OCI-LY1 (cell line): ENCODE results near the gene UNC13C.

Experiments
- H2AFZ ChIP-seq: fragments of 200-600 bp; sonication (generic), shearing (Covaris generic); 2 replicates; pipeline ENCODE4 v1.6.0; 2014; ENCODE audit warnings: antibody characterized with exemption, mild to moderate bottlenecking, low read length
- H3F3A ChIP-seq: fragments of 200-600 bp; sonication (generic), shearing (Covaris generic); 2 replicates; pipeline ENCODE4 v1.6.0; 2014; ENCODE audit warnings: mild to moderate bottlenecking, antibody characterized with exemption, low read length, moderate library complexity; ENCODE audit not compliant: insufficient read depth
- H3K27ac ChIP-seq: fragments of 200-600 bp; sonication (generic); 2 replicates; pipeline ENCODE4 v1.5.1; 2014; ENCODE audit warnings: low read length, mixed run types, mild to moderate bottlenecking, low read depth; ENCODE audit not compliant: poor library complexity, severe bottlenecking
- H3K27me3 ChIP-seq: fragments of 200-600 bp; sonication (generic); 2 replicates; pipeline ENCODE4 v1.6.0; 2014; ENCODE audit warnings: antibody characterized with exemption, mild to moderate bottlenecking, low read length, moderate library complexity; ENCODE audit not compliant: insufficient read depth
- H3K36me3 ChIP-seq: fragments of 200-600 bp; sonication (generic); 2 replicates; pipeline ENCODE4 v1.6.1; 2014; ENCODE audit warnings: mild to moderate bottlenecking, antibody characterized with exemption, low read length, moderate library complexity, mixed read lengths; ENCODE audit not compliant: insufficient read depth
- H3K4me1 ChIP-seq: fragments of 200-600 bp; sonication (generic); 2 replicates; pipeline ENCODE4 v1.5.1; 2014; ENCODE audit warnings: mild to moderate bottlenecking, low read length, moderate library complexity; ENCODE audit not compliant: insufficient read depth, severe bottlenecking
- H3K4me2 ChIP-seq: fragments of 200-600 bp; sonication (generic), shearing (Covaris generic); 2 replicates; pipeline ENCODE4 v1.6.1; 2014; ENCODE audit warnings: low read length
- H3K4me3 ChIP-seq: fragments of 200-600 bp; sonication (generic); 2 replicates; pipeline ENCODE4 v1.5.1; 2014; ENCODE audit warnings: low read length, low read depth, mild to moderate bottlenecking, mixed read lengths; ENCODE audit not compliant: poor library complexity, severe bottlenecking
- H3K79me2 ChIP-seq: fragments of 200-600 bp; shearing (Covaris generic); 2 replicates; pipeline ENCODE4 v1.6.1; 2016; ENCODE audit warnings: mixed run types, low read length, mixed read lengths; ENCODE audit not compliant: insufficient read depth
- H3K9ac ChIP-seq: fragments of 200-600 bp; sonication (generic), shearing (Covaris generic); 2 replicates; pipeline ENCODE4 v1.6.1; 2014; ENCODE audit warnings: mild to moderate bottlenecking, low read length, mixed read lengths
- H3K9me2 ChIP-seq: fragments of 200-600 bp; sonication (generic), shearing (Covaris generic); 2 replicates; pipeline ENCODE4 v1.6.1; 2014; ENCODE audit warnings: low read depth, mild to moderate bottlenecking, low read length, mixed read lengths
- H3K9me3 ChIP-seq: fragments of 200-600 bp; shearing (Covaris generic); 2 replicates; pipeline ENCODE4 v1.6.1; 2014; ENCODE audit warnings: low read length, mixed read lengths
- H4K20me1 ChIP-seq: fragments of 200-600 bp; sonication (generic), shearing (Covaris generic); 2 replicates; pipeline ENCODE4 v1.6.0; 2016; ENCODE audit warnings: mild to moderate bottlenecking, low read length; ENCODE audit not compliant: insufficient read depth
- CTCF ChIP-seq: fragments of 200-600 bp; sonication (generic), shearing (Covaris generic); IDR thresholded peaks from 2 replicates; pipeline ENCODE4 v1.5.1; 2017; ENCODE audit warnings: mild to moderate bottlenecking, antibody characterized with exemption, low read length, moderate library complexity, mixed read lengths
- EZH2 ChIP-seq: fragments of 200-600 bp; sonication (generic), shearing (Covaris generic); IDR thresholded peaks from 2 replicates; pipeline ENCODE4 v1.8.0; 2017; ENCODE audit warnings: borderline replicate concordance, mixed run types, mild to moderate bottlenecking, antibody characterized with exemption, low read length, moderate library complexity, mixed read lengths

Gene UNC13C

DNA sequence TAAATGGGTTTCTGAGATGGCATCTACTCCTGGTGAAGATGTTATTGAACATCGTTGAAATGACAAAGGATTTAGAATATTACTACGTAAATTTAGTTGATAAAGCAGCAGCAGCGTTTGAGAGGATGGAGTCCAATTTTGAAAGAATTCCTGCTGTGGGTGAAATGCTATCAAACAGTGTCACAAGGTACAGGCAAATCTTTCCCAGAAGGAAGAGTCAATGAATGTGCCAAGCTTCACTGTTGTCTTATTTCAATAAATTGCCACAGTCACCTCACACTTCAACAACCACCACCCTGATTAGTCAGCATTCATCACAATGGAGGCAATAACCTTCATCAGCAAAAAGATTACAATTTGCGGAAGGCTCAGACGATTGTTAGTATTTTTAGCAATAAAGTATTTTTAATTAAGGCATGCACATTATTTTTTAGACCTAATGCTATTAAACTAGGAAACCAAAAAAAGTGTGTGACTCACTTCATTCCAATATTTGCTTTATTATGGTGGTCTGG lies 142.8 kb downstream of the UNC13C start:
- no peak overlapping the region for H3K4me2 ChIP-seq

GRCh38 chr15:54127574-54127973 lies 149.3 kb downstream of the UNC13C start:
- Histone ChIP-seq H4K20me1 (no peaks in the 10 kb centered on the region), H3K79me2 (no peaks in the 10 kb centered on the region), H2AFZ (no peak overlapping the region), H3K4me3 (no peak overlapping the region), H3K4me1 (no peaks in the 10 kb centered on the region), H3K9ac (no peak overlapping the region), H3K27me3 (no peaks in the 10 kb centered on the region), H3K4me2 (no peak overlapping the region), H3K9me2 (no peaks in the 10 kb centered on the region), H3K36me3 (no peaks in the 10 kb centered on the region), H3F3A (no peaks in the 10 kb centered on the region), H3K27ac (no peak overlapping the region), H3K9me3 (no peaks in the 10 kb centered on the region)
- no peak for TF ChIP-seq CTCF

More for the DNA sequence above, 142.8 kb downstream of the UNC13C start:
- no peaks in the 10 kb centered on the region for H3K9me2 ChIP-seq
- no peak overlapping the region for H2AFZ ChIP-seq
- TF ChIP-seq CTCF: no peak
- TF ChIP-seq EZH2: no peak
- no peaks in the 10 kb centered on the region for H3K4me1 ChIP-seq
- no peaks in the 10 kb centered on the region for H3F3A ChIP-seq
- H3K9me3 ChIP-seq: no peaks in the 10 kb centered on the region
- no peaks in the 10 kb centered on the region for H3K36me3 ChIP-seq
- H3K79me2 ChIP-seq: no peaks in the 10 kb centered on the region
- no peaks in the 10 kb centered on the region for H3K27me3 ChIP-seq
- no peak overlapping the region for H3K27ac ChIP-seq
- H3K4me3 ChIP-seq: no peak overlapping the region
- H4K20me1 ChIP-seq: no peaks in the 10 kb centered on the region
- H3K9ac ChIP-seq: no peak overlapping the region

DNA sequence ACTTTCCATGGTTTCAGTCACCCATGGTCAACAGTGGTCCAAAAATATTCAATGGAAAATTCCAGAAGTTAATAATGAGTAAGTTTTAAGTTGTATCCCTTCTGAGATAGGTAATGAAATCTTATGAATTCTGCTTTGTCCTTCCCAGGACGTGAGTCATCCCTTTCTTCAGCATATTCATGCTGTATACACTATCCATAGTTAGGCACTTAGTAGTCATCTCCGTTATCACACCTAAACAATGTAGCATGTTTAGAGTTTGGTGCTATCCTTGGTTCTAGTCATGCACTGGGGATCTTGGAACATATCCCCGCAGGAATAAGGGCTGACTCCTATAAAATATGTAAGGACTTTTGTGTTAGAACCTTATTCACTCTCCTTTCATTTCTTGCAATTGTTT lies 153.2 kb downstream of the UNC13C start:
- Histone ChIP-seq H3K9me2 (no peaks in the 10 kb centered on the region), H3K4me1 (no peaks in the 10 kb centered on the region), H3F3A (no peaks in the 10 kb centered on the region), H4K20me1 (no peaks in the 10 kb centered on the region), H3K4me3 (no peak overlapping the region), H2AFZ (no peak overlapping the region), H3K27ac (no peak overlapping the region), H3K27me3 (no peaks in the 10 kb centered on the region), H3K36me3 (no peaks in the 10 kb centered on the region), H3K9me3 (no peaks in the 10 kb centered on the region), H3K79me2 (no peaks in the 10 kb centered on the region), H3K9ac (no peak overlapping the region), H3K4me2 (no peak overlapping the region)
- TF ChIP-seq CTCF: no peak
- TF ChIP-seq EZH2: no peak
